Embryonic facial prominence (tissue), 1 donor: ENCODE data around the gene NEK4.

ENCODE experiments used
- DNase-seq: peaks from one replicate; pipeline ENCODE4 v3.0.0-alpha.2; 2016; ENCODE audit errors: extremely low spot score

The NEK4 gene

DNA sequence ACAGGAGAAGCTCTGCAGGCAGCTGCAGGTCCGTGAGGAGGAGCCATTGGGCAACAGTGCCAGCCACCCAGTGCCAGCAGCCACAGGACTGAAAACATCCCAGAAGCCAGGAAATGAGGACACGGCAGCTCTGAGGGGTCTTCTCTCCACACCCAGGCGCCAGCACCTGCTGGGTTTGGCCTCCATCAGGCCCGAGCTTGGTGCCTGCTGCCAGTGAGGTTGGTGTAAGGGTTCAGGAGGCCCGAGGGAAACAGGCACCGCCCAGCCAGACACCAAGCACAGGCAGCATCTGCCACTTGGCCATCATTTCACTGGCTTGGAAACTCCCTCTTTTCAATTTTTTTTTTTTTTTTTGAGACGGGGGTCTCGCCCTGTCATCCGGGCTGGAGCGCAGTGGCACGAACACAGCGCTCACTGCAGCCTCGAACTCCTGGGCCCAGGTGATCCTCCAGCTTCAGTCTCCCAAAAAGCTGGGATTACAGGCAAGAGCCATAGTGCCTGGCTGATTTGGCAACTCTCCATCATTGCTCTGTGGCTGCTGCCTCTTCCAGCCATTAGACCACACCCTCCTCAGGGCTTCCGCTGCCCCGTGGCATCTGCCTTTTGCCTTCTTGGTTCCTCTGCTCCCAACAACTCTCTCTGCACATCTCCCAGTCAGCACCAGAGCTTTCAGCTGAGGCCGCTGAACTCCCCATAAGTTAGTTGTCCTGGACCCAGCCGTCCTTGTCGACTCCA lies 22.4 kb upstream of the NEK4 start:
- DNase-seq, result no peak

DNA sequence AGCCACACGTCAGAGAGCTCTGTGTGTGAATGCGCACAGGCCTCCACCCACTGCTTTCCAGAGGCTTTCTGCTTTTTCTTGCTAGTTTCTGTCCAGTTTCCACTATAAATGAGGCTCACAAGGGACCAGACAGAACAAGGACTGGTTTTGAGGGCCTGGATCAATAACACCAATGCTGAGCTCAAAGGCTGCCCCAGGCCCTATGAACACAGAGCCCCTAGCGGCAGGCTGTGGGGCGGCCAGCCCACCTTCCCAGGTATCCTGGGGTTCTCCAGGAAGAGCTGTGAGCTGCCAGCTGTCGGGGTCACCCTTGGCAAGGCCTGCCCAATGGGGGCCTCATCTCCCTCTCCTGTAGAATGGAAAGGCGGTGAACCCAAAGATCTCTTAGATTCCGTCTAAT lies 21.7 kb upstream of the NEK4 start:
- no peak for DNase-seq

DNA sequence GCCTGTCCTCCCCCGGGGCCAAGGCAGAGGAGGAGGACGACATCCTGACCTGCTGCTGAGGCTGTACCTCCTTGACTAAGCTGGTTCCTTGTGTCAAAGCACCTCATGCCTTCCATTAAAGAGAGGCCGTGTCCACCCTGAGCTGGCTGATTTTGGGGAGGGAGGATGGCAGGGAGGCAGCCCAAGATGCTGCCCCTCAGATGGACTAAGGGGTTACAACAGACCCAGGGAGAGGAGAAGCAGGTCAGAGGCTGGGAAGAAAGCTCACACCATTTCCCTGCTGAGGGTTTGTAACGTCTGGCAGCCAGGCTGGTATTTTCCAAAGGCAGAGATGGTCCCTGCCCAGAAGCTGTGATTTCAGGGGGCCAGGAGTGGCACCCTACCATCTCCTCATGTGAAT lies 21.2 kb upstream of the NEK4 start:
- DNase-seq, result no peak

- no peak for DNase-seq
Observed at GRCh38 chr3:52791366-52791765, 20.6 kb upstream of the NEK4 start.

DNA sequence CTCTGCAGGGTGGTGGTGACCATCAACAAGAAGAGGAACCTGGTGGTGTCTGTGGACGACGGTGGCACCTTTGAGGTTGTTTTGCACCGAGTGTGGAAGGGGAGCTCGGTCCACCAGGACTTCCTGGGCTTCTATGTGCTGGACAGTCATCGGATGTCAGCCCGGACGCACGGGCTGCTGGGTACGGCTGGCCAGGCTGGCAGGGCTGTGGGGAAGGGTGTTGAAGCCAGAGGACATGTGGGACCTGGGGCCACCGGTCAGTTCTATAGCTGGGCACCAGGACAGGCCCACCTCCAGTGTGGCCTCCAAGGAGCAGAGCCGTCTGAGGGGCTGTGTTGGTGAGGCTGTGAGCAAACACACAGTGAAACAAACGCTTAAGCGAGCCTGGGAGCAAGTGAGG lies 20.0 kb upstream of the NEK4 start:
- DNase-seq, result no peak

- no peak for DNase-seq
Observed at GRCh38 chr3:52790337-52790736, 19.6 kb upstream of the NEK4 start.

GRCh38 chr3:52789746-52790040 lies 19.0 kb upstream of the NEK4 start:
- DNase-seq, result no peak

- DNase-seq, result no peak
Observed at GRCh38 chr3:52788890-52789745, 18.4 kb upstream of the NEK4 start.

DNA sequence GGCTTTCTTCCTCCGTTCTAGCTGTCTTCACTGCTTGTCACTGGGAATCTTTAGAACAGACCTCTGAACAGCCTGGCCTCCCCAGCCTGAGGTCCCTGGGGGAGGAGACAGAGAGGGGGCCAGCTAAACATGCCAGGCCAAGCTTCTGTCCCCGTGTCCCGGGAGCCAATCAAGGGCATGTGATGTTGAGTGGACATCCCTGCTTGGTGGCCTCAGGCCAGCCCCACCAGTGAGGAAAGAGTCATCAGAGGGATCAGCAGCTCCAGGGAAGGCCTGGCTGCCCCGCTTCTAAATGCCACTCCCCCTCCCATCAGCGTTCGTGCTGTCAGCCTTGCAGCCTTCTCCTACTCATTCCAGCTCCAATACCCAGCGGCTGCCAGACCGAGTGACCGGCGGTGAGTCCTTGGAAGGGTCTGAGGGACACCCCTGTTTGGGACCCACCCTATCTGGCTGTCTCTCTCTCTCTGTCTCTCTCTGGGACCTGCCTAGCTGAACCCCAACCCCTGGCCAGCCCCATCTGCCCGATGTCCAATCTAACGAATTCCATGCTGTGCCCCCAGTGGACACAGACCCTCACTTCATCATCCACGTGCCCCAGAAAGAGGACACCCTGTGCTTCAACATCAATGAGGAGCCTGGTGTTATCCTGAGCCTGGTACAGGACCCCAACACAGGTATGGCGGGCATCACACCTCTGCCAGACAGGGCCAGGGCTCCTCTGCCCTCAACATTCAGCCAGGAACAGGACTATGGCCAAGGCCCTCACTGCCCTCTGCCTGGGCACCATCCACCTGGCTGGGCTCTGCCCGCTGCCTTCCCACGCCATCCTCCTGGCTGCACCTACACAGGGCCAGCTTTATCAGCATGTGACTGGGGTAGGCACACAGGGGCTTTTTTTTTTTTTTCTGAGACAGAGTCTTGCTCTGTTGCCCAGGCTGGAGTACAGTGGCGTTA lies 17.2 kb upstream of the NEK4 start:
- DNase-seq, result no peak

- no peak for DNase-seq
Observed at GRCh38 chr3:52787246-52787645, 16.5 kb upstream of the NEK4 start.

GRCh38 chr3:52786330-52787215 lies 15.8 kb upstream of the NEK4 start:
- DNase-seq, result no peak

DNA sequence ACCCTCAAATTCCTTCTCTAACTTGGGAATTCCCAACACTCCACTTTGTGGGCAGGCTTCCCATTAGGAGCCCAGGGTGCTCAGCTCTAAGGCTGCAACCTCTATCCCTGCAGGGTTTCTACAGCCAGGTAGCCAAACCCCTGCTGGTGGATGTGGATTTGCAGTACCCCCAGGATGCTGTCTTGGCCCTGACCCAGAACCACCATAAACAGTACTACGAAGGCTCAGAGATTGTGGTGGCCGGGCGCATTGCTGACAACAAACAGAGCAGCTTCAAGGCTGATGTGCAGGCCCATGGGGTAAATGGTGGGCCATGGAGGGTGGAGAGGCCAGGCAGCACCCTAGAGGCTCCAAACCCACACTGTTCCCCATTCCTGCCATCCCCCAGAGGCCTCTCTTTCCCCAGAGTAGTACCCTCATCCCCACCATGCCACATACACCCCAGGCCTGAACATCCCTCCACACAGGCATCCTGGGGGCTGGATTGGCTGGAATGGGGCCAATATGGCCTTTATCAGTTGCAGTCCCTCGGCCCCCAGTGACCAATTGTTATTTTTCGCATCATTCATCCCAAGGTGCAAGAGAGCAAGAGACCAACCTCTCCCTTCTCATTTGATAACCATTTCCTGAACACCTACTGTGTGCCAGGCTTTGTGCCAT lies 14.3 kb upstream of the NEK4 start:
- DNase-seq, result no peak

DNA sequence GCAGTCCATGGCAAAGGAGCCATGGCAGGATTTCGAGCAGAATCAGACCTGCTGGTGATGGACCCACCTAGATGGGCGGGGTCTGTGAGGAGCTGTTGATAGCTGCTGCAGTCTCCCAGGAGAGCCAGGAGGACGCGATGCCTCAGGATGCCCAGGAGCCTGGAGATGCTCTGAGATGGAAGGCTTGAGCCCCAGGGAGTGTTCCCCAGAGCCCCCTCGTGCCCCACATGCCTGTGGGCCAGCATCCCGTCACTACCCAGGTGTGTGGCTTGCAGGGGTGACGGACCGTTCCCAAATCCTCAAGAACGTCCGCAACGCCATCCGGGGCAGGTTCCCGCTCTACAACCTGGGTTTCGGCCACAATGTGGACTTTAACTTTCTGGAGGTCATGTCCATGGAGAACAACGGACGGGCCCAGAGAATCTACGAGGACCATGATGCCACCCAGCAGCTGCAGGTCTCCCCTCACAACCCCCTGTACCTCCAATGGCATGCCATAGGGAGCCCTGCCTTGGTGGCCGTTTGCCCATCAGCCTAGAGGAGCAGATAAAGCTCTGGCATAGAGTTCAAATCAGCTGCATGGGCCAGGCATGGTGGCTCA lies 13.4 kb upstream of the NEK4 start:
- no peak for DNase-seq

- no peak for DNase-seq
Observed at GRCh38 chr3:52783211-52783555, 12.4 kb upstream of the NEK4 start.

DNA sequence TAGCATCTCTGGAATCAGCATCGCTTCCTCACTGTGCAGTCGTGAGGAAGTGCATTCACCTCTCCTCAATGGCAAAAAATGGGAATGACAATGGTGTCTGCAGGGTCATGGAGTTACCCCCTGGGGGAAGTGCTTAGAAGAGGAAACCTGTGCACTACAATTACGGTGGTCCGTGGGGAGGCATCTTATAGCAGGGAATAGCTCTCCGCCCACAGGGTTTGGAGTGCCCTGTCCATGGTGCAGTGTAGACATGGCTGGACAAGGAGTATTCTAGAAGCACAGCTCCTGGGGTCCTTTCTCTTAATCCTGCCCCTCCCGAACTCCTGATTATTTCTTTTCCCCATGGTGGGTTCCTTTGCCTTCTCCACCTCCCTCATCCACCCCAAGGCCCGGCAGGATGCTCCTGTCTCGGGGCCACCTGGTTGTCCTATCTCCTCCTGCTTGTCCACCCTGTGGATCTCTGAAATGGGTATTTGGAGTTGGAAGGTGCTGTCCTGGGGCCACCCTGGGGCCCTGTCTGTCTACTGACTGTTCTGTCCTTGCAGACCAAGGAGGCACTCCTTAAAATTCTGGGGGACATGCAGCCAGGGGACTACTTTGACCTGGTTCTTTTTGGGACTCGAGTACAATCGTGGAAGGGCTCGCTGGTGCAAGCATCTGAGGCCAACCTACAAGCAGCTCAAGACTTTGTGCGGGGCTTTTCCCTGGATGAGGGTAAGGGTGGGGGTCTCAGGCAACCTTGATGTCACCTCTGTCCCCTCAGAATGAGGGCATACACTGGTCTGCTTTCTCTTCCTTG lies 11.9 kb upstream of the NEK4 start:
- no peak for DNase-seq

DNA sequence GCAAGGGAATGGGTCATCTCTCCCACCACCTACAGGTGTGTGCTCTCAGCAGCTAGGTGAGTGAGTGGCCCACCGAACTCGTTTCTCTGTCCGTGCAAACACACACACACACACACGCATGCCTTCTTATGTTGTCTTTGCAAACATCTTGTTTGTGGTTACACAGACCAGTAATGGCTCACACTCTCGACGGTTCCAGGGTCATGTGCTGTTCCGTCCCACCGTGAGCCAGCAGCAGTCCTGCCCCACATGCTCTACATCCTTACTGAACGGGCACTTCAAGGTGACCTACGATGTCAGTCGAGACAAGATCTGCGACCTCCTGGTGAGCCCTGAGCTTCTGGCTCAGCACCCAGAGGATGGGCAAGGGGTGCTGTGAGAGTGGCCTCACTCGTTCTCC lies 11.0 kb upstream of the NEK4 start:
- DNase-seq, result no peak

- DNase-seq, result no peak
Observed at GRCh38 chr3:52779837-52780585, 9.3 kb upstream of the NEK4 start.

GRCh38 chr3:52779011-52779836 lies 8.5 kb upstream of the NEK4 start:
- DNase-seq, result no peak
